HCT116 (cell line): ENCODE results near the gene IGFALS. TPM values are rescaled to one million over a fixed set of nuclear protein-coding genes. Genes with fewer than 3 reads are reported as not detected.

ENCODE experiments used
- ATAC-seq: fragments of 200-7000 bp; cut with Tn5 transposase; 2 replicates; pipeline ENCODE4 v1.9.1; 2020; ENCODE audit warnings: mild to moderate bottlenecking, moderate library complexity
- BruUV-seq: library from RNA; stranded (reverse); fragments of 400-500 nt; replicated peaks from 2 replicates; lab custom pipeline; 2021; lab: Mats Ljungman, UMichigan
- CTCF ChIA-PET: fragments of 300-600 bp; sonication (Branson Sonifier 250); formaldehyde crosslinking; loops from one replicate; lab custom pipeline; 2021; ENCODE audit warnings: antibody characterized with exemption; lab: Charles Lee
- POLR2A ChIA-PET: fragments of 300-600, 350-600 bp; sonication (Branson Sonifier 250); formaldehyde crosslinking; loops from one replicate; lab custom pipeline; 2021; ENCODE audit warnings: antibody characterized with exemption; lab: Charles Lee
- RAD21 ChIA-PET, 2 experiments: fragments of 300-600 bp; sonication (Branson Sonifier 250); formaldehyde crosslinking; loops; one replicate each; lab custom pipeline; 2023; ENCODE audit warnings: low total read pairs in 2 of 2; ENCODE audit not compliant: uncharacterized antibody in 2 of 2, unreplicated experiment in 2 of 2, low non-redundant PET in 1 of 2; lab: Charles Lee
- DNase-seq: peaks from one replicate; pipeline ENCODE4 v3.0.0-alpha.2; 2010; ENCODE audit warnings: low read depth, low spot score
- H2AFZ ChIP-seq: fragments of 200-600 bp; shearing (Covaris generic), sonication (generic); 2 replicates; pipeline ENCODE4 v1.6.1; 2017; ENCODE audit warnings: low read depth, mixed run types, mixed read lengths, antibody characterized with exemption, low read length; ENCODE audit not compliant: poor library complexity, severe bottlenecking
- H3K27ac ChIP-seq: 2 replicates; pipeline ENCODE4 v1.5.1; 2012; ENCODE audit warnings: low read depth, low read length
- H3K27me3 ChIP-seq: fragments of 200-600 bp; sonication (generic); 2 replicates; pipeline ENCODE4 v1.6.1; 2016; ENCODE audit warnings: mixed run types, low read length, mixed read lengths; ENCODE audit not compliant: insufficient read depth
- H3K36me3 ChIP-seq, 2 experiments: fragments of 200-500 bp in 1 of 2; fragments of 200-600 bp in 1 of 2; sonication (Bioruptor generic) in 1 of 2; sonication (generic) in 1 of 2; 2 replicates each; pipeline versions ENCODE4 v1.5.1 to v1.6.1; 2014 to 2016; ENCODE audit warnings: low read length in 2 of 2, inconsistent platforms in 1 of 2, mixed read lengths in 1 of 2, mixed run types in 1 of 2; ENCODE audit not compliant: insufficient read depth in 2 of 2, control insufficient read depth in 1 of 2
- H3K4me1 ChIP-seq, 2 experiments: fragments of 200-600 bp in 1 of 2; sonication (generic) in 1 of 2; 2 replicates each; pipeline versions ENCODE4 v1.5.1 to v1.6.1; 2012 to 2017; ENCODE audit warnings: low read length in 2 of 2, inconsistent platforms in 1 of 2, mild to moderate bottlenecking in 1 of 2, mixed read lengths in 1 of 2, mixed run types in 1 of 2, moderate library complexity in 1 of 2; ENCODE audit not compliant: insufficient read depth in 2 of 2, control insufficient read depth in 1 of 2
- H3K4me2 ChIP-seq: fragments of 200-600 bp; sonication (generic); 2 replicates; pipeline ENCODE4 v1.6.1; 2017; ENCODE audit warnings: mixed run types, low read length, mixed read lengths
- H3K4me3 ChIP-seq, 2 experiments: fragments of 200-600 bp in 1 of 2; sonication (generic) in 1 of 2; replicated peaks in 1 of 2; 2 replicates each; pipeline ENCODE4 v1.5.1; 2011 to 2016; ENCODE audit warnings: low read length in 2 of 2, control low read depth in 1 of 2, low read depth in 1 of 2, mild to moderate bottlenecking in 1 of 2, mixed read lengths in 1 of 2, mixed run types in 1 of 2
- H3K79me2 ChIP-seq: fragments of 200-600 bp; sonication (generic); 2 replicates; pipeline ENCODE4 v1.6.1; 2017; ENCODE audit warnings: mild to moderate bottlenecking, mixed run types, low read length, moderate library complexity, mixed read lengths; ENCODE audit not compliant: insufficient read depth
- H3K9ac ChIP-seq: fragments of 200-600 bp; sonication (generic); 2 replicates; pipeline ENCODE4 v1.6.1; 2016; ENCODE audit warnings: low read length, mixed read lengths
- H3K9me2 ChIP-seq: fragments of 200-600 bp; sonication (generic), shearing (Covaris generic); 2 replicates; pipeline ENCODE4 v1.6.1; 2017; ENCODE audit warnings: mixed run types, mild to moderate bottlenecking, moderate library complexity; ENCODE audit not compliant: insufficient read depth
- H3K9me3 ChIP-seq, 2 experiments: fragments of 200-500 bp in 1 of 2; fragments of 200-600 bp in 1 of 2; sonication (Bioruptor generic) in 1 of 2; sonication (generic) in 1 of 2; 2 replicates each; pipeline ENCODE4 v1.6.1; 2014 to 2017; ENCODE audit warnings: low read length in 2 of 2, mixed read lengths in 2 of 2, inconsistent platforms in 1 of 2, low read depth in 1 of 2, mild to moderate bottlenecking in 1 of 2, mixed run types in 1 of 2, moderate library complexity in 1 of 2; ENCODE audit not compliant: control insufficient read depth in 1 of 2, insufficient read depth in 1 of 2
- H4K20me1 ChIP-seq: fragments of 200-600 bp; sonication (generic), shearing (Covaris generic); 2 replicates; pipeline ENCODE4 v1.6.1; 2017; ENCODE audit warnings: mixed run types, mild to moderate bottlenecking, moderate library complexity; ENCODE audit not compliant: insufficient read depth
- CBX3 ChIP-seq: IDR thresholded peaks from 2 replicates; pipeline ENCODE4 v1.6.1; 2012; ENCODE audit warnings: low read depth
- EZH2 ChIP-seq: fragments of 200-600 bp; sonication (generic); IDR thresholded peaks from 2 replicates; pipeline ENCODE4 v1.6.1; 2017; ENCODE audit warnings: antibody characterized with exemption, mixed run types
- EZH2phosphoT487 ChIP-seq: fragments of 200-600 bp; IDR thresholded peaks from 2 replicates; pipeline ENCODE4 v1.6.1; 2018; ENCODE audit warnings: antibody characterized with exemption, borderline replicate concordance
- FOSL1 ChIP-seq: IDR thresholded peaks from 2 replicates; pipeline ENCODE4 v1.6.1; 2012; ENCODE audit warnings: low read depth
- POLR2A ChIP-seq: IDR thresholded peaks from 2 replicates; pipeline ENCODE4 v1.7.0; 2011; ENCODE audit warnings: borderline replicate concordance; ENCODE audit not compliant: insufficient read depth, insufficient read length; ENCODE audit errors: extremely low read depth
- POLR2AphosphoS5 ChIP-seq: IDR thresholded peaks from 2 replicates; pipeline ENCODE4 v1.6.1; 2011; ENCODE audit warnings: mild to moderate bottlenecking, low read depth, low read length, moderate library complexity
- RAD21 ChIP-seq: IDR thresholded peaks from 2 replicates; pipeline ENCODE4 v1.6.1; 2012; ENCODE audit warnings: low read depth, mild to moderate bottlenecking
- SRF ChIP-seq: IDR thresholded peaks from 2 replicates; pipeline ENCODE4 v1.6.1; 2012; ENCODE audit warnings: low read depth
- ZFX ChIP-seq: fragments of 450-650 bp; IDR thresholded peaks from 2 replicates; pipeline ENCODE4 v1.6.1; 2017
- ZNF274 ChIP-seq: fragments of 200-500 bp; sonication (Bioruptor generic); IDR thresholded peaks from 2 replicates; pipeline ENCODE4 v1.6.1; 2014; ENCODE audit warnings: mild to moderate bottlenecking, low read depth, low read length, inconsistent platforms
- intact Hi-C: fragments of 100-400 bp; cut with micrococcal nuclease; formaldehyde crosslinking; loops from 2 replicates; pipeline ENCODE4 v1.10.0; 2022
- total RNA-seq: library from RNA; stranded (reverse); gene quantifications from one replicate; pipeline ENCODE4 v1.2.1, GENCODE V29; 2021; ENCODE audit not compliant: unreplicated experiment
- TF ChIP-seq, protein P1 (sequence below): IDR thresholded peaks from 2 replicates; pipeline ENCODE4 v1.6.1; 2012; ENCODE audit warnings: low read depth
- TF ChIP-seq, protein P2 (sequence below): IDR thresholded peaks from 2 replicates; pipeline ENCODE4 v1.6.1; 2012
- TF ChIP-seq, protein P3 (sequence below): IDR thresholded peaks from 2 replicates; pipeline ENCODE4 v1.6.1; 2012
- TF ChIP-seq, protein P4 (sequence below): IDR thresholded peaks from 2 replicates; pipeline ENCODE4 v1.6.1; 2011; ENCODE audit warnings: mild to moderate bottlenecking, low read length, moderate library complexity; ENCODE audit not compliant: insufficient replicate concordance; ENCODE audit errors: extremely low read depth
- TF ChIP-seq, protein P5 (sequence below), 3 experiments: fragments of 200-600 bp in 1 of 3; sonication (generic) in 1 of 3; IDR thresholded peaks in 2 of 3; conservative IDR thresholded peaks in 1 of 3; 2 replicates each; pipeline ENCODE4 v1.5.1; 2012 to 2017; ENCODE audit warnings: low read depth in 2 of 3, low read length in 2 of 3, antibody characterized with exemption in 1 of 3, borderline replicate concordance in 1 of 3, control low read depth in 1 of 3, mild to moderate bottlenecking in 1 of 3, mixed read lengths in 1 of 3, mixed run types in 1 of 3, moderate library complexity in 1 of 3; ENCODE audit not compliant: insufficient read depth in 1 of 3

IGFALS gene
- total RNA-seq, 1 experiment from 2014 or later: 0.10 TPM

DNA sequence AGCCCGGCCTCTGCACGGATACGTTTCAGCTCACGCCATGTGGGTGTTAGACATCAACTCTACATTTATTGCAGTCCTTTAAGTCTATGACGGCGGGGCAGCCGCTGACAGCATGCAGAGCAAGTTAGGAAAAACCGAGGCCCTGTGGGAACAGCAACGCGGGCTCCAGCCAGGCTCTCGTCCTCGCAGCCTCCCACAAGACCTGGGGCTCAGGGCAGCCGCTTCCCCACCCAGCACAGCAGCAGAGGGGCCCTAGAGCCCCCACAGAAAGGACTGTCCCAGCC is 16.9 kb downstream of the IGFALS start:
- TF ChIP-seq RAD21: no peak
- TF ChIP-seq ZFX: no peak
- TF ChIP-seq POLR2AphosphoS5: no peak
- no peak for TF ChIP-seq FOSL1
- TF ChIP-seq POLR2A: no peak
- no peak for TF ChIP-seq EZH2phosphoT487
- no peak for TF ChIP-seq EZH2
- TF ChIP-seq, protein P1, sequence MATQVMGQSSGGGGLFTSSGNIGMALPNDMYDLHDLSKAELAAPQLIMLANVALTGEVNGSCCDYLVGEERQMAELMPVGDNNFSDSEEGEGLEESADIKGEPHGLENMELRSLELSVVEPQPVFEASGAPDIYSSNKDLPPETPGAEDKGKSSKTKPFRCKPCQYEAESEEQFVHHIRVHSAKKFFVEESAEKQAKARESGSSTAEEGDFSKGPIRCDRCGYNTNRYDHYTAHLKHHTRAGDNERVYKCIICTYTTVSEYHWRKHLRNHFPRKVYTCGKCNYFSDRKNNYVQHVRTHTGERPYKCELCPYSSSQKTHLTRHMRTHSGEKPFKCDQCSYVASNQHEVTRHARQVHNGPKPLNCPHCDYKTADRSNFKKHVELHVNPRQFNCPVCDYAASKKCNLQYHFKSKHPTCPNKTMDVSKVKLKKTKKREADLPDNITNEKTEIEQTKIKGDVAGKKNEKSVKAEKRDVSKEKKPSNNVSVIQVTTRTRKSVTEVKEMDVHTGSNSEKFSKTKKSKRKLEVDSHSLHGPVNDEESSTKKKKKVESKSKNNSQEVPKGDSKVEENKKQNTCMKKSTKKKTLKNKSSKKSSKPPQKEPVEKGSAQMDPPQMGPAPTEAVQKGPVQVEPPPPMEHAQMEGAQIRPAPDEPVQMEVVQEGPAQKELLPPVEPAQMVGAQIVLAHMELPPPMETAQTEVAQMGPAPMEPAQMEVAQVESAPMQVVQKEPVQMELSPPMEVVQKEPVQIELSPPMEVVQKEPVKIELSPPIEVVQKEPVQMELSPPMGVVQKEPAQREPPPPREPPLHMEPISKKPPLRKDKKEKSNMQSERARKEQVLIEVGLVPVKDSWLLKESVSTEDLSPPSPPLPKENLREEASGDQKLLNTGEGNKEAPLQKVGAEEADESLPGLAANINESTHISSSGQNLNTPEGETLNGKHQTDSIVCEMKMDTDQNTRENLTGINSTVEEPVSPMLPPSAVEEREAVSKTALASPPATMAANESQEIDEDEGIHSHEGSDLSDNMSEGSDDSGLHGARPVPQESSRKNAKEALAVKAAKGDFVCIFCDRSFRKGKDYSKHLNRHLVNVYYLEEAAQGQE: no peak
- TF ChIP-seq CBX3: no peak
- no peak for TF ChIP-seq SRF
- TF ChIP-seq, protein P2, sequence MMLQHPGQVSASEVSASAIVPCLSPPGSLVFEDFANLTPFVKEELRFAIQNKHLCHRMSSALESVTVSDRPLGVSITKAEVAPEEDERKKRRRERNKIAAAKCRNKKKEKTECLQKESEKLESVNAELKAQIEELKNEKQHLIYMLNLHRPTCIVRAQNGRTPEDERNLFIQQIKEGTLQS: no peak
- no peak for TF ChIP-seq ZNF274
- TF ChIP-seq, protein P3, sequence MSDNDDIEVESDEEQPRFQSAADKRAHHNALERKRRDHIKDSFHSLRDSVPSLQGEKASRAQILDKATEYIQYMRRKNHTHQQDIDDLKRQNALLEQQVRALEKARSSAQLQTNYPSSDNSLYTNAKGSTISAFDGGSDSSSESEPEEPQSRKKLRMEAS: no peak
- TF ChIP-seq, protein P4, sequence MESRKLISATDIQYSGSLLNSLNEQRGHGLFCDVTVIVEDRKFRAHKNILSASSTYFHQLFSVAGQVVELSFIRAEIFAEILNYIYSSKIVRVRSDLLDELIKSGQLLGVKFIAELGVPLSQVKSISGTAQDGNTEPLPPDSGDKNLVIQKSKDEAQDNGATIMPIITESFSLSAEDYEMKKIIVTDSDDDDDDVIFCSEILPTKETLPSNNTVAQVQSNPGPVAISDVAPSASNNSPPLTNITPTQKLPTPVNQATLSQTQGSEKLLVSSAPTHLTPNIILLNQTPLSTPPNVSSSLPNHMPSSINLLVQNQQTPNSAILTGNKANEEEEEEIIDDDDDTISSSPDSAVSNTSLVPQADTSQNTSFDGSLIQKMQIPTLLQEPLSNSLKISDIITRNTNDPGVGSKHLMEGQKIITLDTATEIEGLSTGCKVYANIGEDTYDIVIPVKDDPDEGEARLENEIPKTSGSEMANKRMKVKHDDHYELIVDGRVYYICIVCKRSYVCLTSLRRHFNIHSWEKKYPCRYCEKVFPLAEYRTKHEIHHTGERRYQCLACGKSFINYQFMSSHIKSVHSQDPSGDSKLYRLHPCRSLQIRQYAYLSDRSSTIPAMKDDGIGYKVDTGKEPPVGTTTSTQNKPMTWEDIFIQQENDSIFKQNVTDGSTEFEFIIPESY: no peak
- TF ChIP-seq, protein P5, sequence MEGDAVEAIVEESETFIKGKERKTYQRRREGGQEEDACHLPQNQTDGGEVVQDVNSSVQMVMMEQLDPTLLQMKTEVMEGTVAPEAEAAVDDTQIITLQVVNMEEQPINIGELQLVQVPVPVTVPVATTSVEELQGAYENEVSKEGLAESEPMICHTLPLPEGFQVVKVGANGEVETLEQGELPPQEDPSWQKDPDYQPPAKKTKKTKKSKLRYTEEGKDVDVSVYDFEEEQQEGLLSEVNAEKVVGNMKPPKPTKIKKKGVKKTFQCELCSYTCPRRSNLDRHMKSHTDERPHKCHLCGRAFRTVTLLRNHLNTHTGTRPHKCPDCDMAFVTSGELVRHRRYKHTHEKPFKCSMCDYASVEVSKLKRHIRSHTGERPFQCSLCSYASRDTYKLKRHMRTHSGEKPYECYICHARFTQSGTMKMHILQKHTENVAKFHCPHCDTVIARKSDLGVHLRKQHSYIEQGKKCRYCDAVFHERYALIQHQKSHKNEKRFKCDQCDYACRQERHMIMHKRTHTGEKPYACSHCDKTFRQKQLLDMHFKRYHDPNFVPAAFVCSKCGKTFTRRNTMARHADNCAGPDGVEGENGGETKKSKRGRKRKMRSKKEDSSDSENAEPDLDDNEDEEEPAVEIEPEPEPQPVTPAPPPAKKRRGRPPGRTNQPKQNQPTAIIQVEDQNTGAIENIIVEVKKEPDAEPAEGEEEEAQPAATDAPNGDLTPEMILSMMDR (IDR thresholded peaks at IDR 0.05 in 2 of 3, conservative IDR thresholded peaks at IDR 0.05 in 1 of 3; ENCODE audit: borderline replicate concordance in 1 of 3, insufficient read depth in 1 of 3, low read depth in 2 of 3, low read length in 2 of 3): no peak
- peaks cover 0 to 8% of the 10 kb centered on the region in 2 experiments; a peak in 3 of 4 replicates for H3K36me3 ChIP-seq
- H3K27ac ChIP-seq: no peak overlapping the region
- DNase-seq: no peak
- no peak overlapping the region for H3K9ac ChIP-seq
- H3K9me3 ChIP-seq: no peaks in the 10 kb centered on the region
- RAD21 ChIA-PET: no interaction called here
- ATAC-seq: no peak
- no peak overlapping the region for H2AFZ ChIP-seq
- no peak overlapping the region for H3K4me3 ChIP-seq
- POLR2A ChIA-PET: no interaction called here
- CTCF ChIA-PET: no interaction called here
- intact Hi-C loops: no loop called here
- H3K4me2 ChIP-seq: no peak overlapping the region
- BruUV-seq: no TSS peak
- H3K79me2 ChIP-seq: peaks cover 41% of the 10 kb centered on the region
- H3K9me2 ChIP-seq: no peaks in the 10 kb centered on the region
- H3K27me3 ChIP-seq: no peaks in the 10 kb centered on the region
- H4K20me1 ChIP-seq: no peaks in the 10 kb centered on the region
- peaks cover 6 to 26% of the 10 kb centered on the region in 2 experiments for H3K4me1 ChIP-seq
